G401 (cell line): ENCODE results near the gene LPA. TPM values are rescaled to one million over a fixed set of nuclear protein-coding genes. Genes with fewer than 3 reads are reported as not detected.
"Not testable (repeated sequence)": the region's sequence is repeated elsewhere in the genome, so short reads cannot be mapped to it uniquely, and the experiment has no call there.

Source experiments
- DNase-seq: peaks from one replicate; pipeline ENCODE4 v3.0.0-alpha.2; 2015; ENCODE audit warnings: low spot score
- in situ Hi-C: cut with HindIII; loops from 2 replicates; pipeline ENCODE4 v1.10.0; 2016; ENCODE audit warnings: low sequenced_read_pairs, mixed read lengths
- total RNA-seq: library from RNA; depleted of rRNA; stranded (reverse); fragments of >200 nt; shearing (Covaris generic); gene quantifications from 2 replicates; pipeline ENCODE4 v1.2.3, GENCODE V29; 2014

Gene LPA
- total RNA-seq, 1 experiment from 2014 or later = not detected

GRCh38 chr6:160668589-160668988 is 4.5 kb upstream of the LPA start:
- in situ Hi-C loops = no loop called here

DNA sequence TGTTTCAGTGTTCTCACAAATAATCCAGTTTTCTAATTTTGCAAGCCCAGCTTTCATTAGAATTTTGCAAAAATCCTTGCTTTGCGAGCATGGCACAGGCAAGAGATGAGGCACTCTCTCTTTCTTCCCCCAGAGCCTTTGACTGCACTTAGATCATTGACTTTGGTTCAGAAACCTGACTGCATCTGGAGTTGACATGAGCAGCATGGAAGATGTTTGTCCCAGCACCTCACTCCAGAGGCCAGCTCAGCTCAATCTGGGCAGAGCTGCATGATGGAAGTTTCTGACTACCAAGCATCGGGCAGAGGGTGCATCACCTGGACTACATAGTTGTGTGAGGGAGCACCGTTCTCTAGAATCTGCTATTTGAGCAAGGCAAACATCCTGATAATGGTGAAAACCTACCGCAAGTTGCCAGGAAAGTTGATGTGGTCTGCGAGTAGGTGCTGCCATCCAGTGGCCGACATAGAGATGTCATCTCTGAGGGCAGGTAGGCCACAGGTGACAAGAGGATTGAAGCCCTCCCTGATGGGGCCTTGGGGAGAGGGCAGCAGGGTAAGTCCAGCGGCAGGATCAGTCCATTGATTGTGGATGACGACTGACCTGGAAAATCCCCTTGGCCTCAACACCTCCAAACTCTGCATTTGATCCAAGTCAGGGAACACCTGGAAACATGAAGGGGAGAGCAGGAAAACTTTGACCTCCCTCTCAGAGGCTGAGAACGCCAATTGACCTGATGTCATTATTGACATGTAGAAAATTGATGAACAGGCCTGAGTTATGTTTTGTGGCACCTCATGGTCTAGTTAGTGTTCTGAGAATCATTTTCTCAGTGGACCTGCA is 3.8 kb upstream of the LPA start:
- no peak for DNase-seq

More at GRCh38 chr6:160668589-160668988, 4.5 kb upstream of the LPA start:
- DNase-seq = no peak

GRCh38 chr6:160662842-160663241 is 1.2 kb downstream of the LPA start:
- in situ Hi-C loops = no loop called here

More for the DNA sequence above, 3.8 kb upstream of the LPA start:
- in situ Hi-C loops = no loop called here

DNA sequence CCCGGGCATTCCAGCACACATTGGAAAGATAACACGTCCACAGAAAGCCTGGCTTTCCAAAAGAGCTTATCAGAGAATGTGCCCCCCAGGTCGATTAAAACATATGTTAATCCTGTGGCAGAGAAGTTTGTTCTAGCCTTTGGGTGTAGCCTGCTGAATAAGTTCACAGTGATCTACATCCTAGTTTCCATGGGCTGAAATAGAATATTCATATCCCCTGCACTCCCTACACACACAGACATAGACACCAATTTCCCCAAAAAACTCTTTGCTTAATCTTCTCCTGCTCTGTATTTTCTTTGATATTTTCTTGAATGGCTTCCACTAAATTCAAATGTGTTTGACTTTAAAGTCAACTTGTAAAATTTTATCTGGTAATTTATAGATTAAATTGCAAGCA is 1.6 kb downstream of the LPA start:
- in situ Hi-C loops = no loop called here
- no peak for DNase-seq

More at GRCh38 chr6:160662842-160663241, 1.2 kb downstream of the LPA start:
- no peak for DNase-seq

DNA sequence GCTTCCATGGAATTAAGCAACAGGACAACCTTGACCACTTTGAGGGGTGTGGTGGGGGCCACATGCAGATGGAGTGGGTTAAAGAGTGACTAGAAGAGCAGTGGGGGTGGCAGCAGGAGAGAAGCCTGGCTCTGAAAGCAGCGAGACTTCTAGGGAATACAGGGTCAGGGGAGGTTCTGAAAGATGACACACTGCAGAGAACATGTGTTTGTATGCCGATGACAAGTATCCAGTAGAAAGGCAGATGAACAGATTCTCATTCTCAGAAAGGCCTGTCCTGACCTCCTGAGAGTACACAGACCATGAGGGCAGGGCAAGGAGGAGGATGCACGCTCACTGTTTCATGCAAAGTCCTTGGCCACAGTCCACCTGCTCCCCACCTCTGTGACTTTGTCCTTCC is 2.9 kb downstream of the LPA start:
- no peak for DNase-seq
- in situ Hi-C loops = no loop called here

DNA sequence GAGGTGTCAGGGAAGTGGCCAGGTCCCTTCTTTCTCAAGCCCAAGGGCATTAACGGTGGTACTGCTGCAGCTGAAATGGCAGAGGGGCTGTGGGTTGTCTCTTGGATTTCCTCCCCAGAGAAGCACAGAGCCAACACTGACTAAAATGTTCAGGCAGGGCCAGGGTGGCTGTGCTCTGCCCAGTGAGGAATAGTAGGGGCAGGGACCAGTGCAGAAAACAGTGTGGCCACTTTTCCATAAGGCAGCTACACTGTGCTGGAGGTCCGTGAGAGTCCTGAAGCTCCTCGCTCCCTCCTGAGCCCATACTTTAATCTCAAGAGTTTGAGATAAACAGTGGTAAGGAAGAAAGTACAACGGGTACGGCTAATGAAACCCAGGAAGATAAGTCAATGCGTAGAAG is 4.5 kb downstream of the LPA start:
- DNase-seq = no peak
- in situ Hi-C loops = no loop called here

- DNase-seq = no peak
Observed at GRCh38 chr6:160634706-160635105, 29.4 kb downstream of the LPA start.

DNA sequence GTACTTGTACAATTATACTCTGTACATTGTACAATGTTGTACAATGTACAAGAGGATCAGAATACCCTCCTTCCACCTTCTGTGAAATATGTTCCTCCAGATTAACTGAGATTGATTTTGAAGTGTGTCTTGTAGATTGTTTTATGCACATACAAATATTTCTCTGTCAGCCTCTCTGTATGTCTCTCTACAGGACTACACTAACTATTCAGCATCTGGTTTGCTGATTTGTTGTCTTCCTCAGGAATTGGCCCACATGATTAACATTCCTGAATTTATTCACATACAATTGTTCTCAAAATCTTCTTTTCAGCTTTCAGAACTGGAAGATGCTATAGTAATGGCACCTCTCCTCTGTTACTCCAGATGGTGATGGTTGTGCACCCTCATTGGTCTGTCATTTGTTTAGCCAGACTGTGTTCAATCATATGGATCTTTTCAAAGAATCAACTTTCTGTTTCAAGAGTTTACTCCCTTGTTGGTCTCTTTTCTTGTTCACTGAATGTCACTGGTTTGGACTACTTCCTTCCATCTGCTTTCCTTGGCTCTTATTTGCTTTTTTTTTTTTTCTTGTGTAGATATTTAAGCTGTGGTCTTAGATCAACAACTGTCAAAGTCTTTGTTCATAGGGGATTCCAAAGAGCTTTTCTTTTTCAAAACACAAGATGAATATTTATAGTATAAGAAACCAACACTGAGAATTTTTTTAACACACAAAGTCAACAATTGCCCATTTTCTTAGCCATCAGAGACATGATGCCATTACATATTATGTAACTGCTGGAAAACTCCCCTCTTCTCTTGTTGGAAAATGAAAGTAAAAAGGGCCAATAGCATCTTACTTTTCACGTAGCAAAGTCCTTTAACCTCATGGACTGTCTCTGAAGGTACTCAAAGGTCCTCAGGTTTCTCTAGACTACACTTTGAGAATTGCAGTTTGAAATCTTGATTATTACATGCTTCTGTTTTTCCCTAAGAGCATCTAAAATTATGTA is 67.9 kb downstream of the LPA start:
- DNase-seq = no peak
- in situ Hi-C loops = no loop called here

More at GRCh38 chr6:160634706-160635105, 29.4 kb downstream of the LPA start:
- in situ Hi-C loops = no loop called here

GRCh38 chr6:160595297-160595696 is 68.8 kb downstream of the LPA start:
- in situ Hi-C loops, DNase-seq: not testable (repeated sequence)

- in situ Hi-C loops = no loop called here
Observed at GRCh38 chr6:160586374-160586773, 77.7 kb downstream of the LPA start.

DNA sequence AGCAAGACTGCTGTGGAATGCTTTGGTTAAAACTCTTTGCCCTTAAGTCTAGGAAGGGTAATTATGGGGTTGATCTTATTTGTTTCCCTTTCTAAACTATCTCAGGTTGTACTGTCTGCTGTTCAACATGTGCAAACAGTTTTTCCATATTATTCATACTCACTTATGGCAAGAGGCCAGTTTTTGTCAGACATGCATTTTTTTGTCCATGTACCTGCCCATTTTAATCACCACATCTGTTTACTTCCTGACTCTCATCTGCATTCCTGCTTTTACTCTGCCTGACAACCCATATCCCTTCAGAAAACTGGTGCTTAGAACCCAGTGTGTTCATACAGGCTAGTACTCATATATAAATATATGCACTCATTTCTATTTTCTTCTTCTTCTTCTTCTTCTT is 80.3 kb downstream of the LPA start:
- in situ Hi-C loops = no loop called here
- no peak for DNase-seq

More at GRCh38 chr6:160586374-160586773, 77.7 kb downstream of the LPA start:
- no peak for DNase-seq

- DNase-seq = no peak
- in situ Hi-C loops = no loop called here
Observed at GRCh38 chr6:160581406-160581805, 82.7 kb downstream of the LPA start.

DNA sequence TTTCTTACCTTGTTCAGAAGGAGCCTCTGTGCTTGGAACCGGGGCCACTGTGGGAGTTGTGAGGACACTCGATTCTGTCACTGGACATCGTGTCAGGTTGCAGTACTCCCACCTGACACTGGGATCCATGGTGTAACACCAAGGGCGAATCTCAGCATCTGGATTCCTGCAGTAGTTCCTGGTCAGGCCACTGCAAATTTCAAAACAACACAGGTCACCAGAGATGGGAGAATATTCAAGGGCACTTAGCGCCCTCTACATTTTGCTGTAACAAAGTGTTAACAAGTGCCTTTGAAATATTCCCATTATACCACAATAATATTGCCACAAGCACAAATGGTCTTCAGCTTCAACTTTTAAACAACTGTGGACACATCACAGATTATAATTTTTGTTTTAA is 85.6 kb downstream of the LPA start:
- DNase-seq, in situ Hi-C loops: not testable (repeated sequence)

DNA sequence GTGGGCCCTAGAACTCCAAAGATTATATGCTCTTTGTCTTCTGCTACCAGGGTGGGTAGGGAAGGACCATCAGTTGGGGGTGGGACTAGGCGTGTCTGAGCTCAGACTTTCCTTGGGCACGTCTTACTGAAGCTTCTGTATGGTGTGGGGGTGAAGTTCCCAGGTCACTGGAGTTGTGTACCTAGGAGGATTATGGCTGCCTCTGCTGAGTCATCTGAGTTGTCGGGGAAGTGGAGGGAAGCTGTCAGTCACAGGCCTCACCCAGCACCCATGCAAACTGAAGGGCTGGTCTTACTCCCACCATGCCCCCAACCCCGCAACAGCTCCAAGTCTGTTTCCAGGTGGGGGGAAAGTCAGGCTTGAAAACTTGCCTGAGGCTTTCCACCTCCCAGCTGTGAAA is 90.1 kb downstream of the LPA start:
- in situ Hi-C loops = no loop called here

GRCh38 chr6:160571201-160571600 is 92.9 kb downstream of the LPA start:
- in situ Hi-C loops, DNase-seq: not testable (repeated sequence)

More for the DNA sequence above, 90.1 kb downstream of the LPA start:
- DNase-seq = no peak

DNA sequence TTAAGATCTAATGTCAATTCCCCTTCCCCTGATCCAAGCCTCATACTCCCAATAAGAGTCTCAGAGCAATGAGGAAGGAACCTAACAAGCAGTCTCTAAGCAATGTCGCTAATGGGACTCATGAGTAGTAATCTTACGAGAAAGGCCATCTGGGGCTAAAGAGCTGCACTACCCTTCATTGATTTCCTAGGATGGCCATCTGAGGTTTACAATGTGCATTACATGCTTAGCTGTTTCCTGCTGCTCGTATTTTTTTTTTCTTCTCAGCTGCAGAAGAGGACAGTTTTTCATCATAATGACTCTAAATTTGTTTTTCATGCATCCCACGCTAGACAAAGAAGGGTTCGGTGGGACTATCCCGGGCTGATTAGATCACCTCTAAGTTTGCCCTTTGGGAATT is 119.3 kb downstream of the LPA start:
- DNase-seq = no peak
- in situ Hi-C loops = no loop called here

DNA sequence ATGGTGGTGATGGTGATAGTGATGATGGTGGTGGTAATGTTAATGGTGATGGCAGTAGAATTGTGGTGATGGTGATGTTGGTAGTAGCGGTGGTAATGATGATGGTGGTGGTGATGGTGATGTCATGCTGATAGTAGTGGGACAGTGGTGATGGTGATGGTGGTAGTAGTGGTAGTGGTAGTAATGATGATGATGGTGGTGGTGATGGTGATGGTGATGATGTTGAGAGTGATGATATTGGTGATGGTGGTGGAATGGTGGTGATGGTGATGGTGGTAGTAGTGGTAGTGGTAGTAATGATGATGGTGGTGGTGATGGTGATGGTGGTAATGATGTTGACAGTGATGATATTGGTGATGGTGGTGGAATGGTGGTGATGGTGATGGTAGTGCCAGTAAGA is 128.8 kb downstream of the LPA start:
- in situ Hi-C loops = no loop called here
- DNase-seq = no peak

DNA sequence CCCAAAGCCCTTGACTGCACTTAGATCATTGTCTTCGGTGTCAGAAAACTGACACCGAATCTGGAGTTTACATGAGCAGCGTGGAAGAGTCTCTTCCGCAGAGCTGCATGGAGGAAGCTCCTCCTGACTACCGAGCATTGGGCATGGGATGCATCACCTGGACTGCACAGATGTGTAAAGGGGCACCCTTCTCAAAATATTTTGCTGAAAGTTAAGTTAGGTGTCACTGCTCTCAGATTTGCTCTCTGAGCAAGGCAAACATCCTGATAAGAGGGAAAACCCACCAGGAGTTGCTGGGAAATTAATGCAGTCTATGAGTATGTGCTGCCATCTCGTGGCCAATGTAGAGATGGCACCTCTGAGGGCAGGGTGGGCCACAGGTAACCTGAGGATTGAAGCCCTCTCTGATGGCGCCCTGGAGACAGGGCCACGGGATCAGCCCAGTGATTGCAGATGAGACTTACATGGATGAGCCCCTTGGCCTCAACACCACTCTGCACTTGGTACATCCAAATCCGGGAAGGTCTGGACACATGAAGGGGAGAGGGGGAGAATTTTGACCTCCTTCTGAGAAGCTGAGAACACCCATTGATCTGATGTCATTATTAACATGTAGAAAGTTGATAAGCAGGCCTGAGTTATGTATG is 129.9 kb downstream of the LPA start:
- in situ Hi-C loops = no loop called here
- DNase-seq = peak; percentile 49

- in situ Hi-C loops = no loop called here
- no peak for DNase-seq
Observed at GRCh38 chr6:160532315-160532714, 131.8 kb downstream of the LPA start.
